HG03175 (cell line): ENCODE measurements around the gene NEK10.

Experiments used
- ATAC-seq: cut with Tn5 transposase; IDR thresholded peaks from one replicate; pipeline ENCODE4 v1.9.1; 2021; ENCODE audit warnings: mild to moderate bottlenecking, moderate library complexity; ENCODE audit not compliant: unreplicated experiment

The NEK10 gene

GRCh38 chr3:27193056-27193455, 176.1 kb downstream of the NEK10 start:
- ATAC-seq, result no peak

- no peak for ATAC-seq
Measured at GRCh38 chr3:27186013-27186412, 183.2 kb downstream of the NEK10 start.

GRCh38 chr3:27185231-27185989, 183.8 kb downstream of the NEK10 start:
- ATAC-seq, result no peak

GRCh38 chr3:27184261-27184660, 184.9 kb downstream of the NEK10 start:
- ATAC-seq, result no peak

- ATAC-seq, result no peak
Measured at GRCh38 chr3:27176256-27176655, 192.9 kb downstream of the NEK10 start.

GRCh38 chr3:27174530-27174929, 194.7 kb downstream of the NEK10 start:
- ATAC-seq, result no peak

GRCh38 chr3:27171113-27171512, 198.1 kb downstream of the NEK10 start:
- peak; percentile 98 for ATAC-seq

- ATAC-seq, result no peak
Measured at GRCh38 chr3:27166888-27167287, 202.3 kb downstream of the NEK10 start.

GRCh38 chr3:27165321-27165721, 203.9 kb downstream of the NEK10 start:
- no peak for ATAC-seq

- ATAC-seq, result no peak
Measured at GRCh38 chr3:27160779-27161287, 208.3 kb downstream of the NEK10 start.

GRCh38 chr3:27160146-27160545, 209.0 kb downstream of the NEK10 start:
- no peak for ATAC-seq

GRCh38 chr3:27147215-27147614, 222.0 kb downstream of the NEK10 start:
- no peak for ATAC-seq

- ATAC-seq, result no peak
Measured at GRCh38 chr3:27146786-27147185, 222.4 kb downstream of the NEK10 start.

- ATAC-seq, result no peak
Measured at GRCh38 chr3:27145719-27146118, 223.5 kb downstream of the NEK10 start.

GRCh38 chr3:27141668-27142067, 227.5 kb downstream of the NEK10 start:
- no peak for ATAC-seq

- no peak for ATAC-seq
Measured at GRCh38 chr3:27138562-27138961, 230.6 kb downstream of the NEK10 start.

GRCh38 chr3:27138005-27138404, 231.2 kb downstream of the NEK10 start:
- no peak for ATAC-seq

- ATAC-seq, result peak; percentile 93
Measured at GRCh38 chr3:27134171-27134796, 234.9 kb downstream of the NEK10 start.

- no peak for ATAC-seq
Measured at GRCh38 chr3:27133060-27133459, 236.1 kb downstream of the NEK10 start.

GRCh38 chr3:27130796-27131195, 238.4 kb downstream of the NEK10 start:
- ATAC-seq, result no peak

- no peak for ATAC-seq
Measured at GRCh38 chr3:27127879-27128278, 241.3 kb downstream of the NEK10 start.

GRCh38 chr3:27127195-27127594, 242.0 kb downstream of the NEK10 start:
- ATAC-seq, result no peak
